Measurements from ENCODE around the gene UBR4. TPM values are rescaled to one million over a fixed set of nuclear protein-coding genes. Genes with fewer than 3 reads are reported as not detected.
"Not testable (repeated sequence)": the region's sequence is repeated elsewhere in the genome, so short reads cannot be mapped to it uniquely, and the experiment has no call there.

UBR4 gene
- total RNA-seq, 1 experiment from 2014 or later: 201 TPM

DNA sequence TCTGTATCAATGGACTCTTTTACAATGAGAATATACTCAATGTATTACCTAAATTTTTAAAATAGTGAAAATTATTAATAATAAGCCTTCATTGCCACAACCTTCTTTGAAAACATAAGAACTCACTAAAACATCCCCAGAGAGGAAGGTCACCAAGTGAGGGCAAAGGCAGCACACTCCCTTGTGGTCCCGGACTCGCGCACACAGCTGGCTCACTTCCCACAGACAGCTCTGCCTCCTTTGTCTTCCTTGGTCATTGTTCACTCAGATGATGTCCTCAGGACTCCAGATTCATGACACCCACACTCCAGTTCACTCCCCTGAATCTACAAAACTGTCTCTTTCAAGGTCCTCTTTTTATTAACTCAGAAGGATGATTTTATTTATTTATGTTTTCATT lies 19.2 kb upstream of the UBR4 start:
- H3K9me2 ChIP-seq (replicated peaks; ENCODE audit: insufficient read depth, low read length): no peaks in the 10 kb centered on the region
- H4K20me1 ChIP-seq (ENCODE audit: insufficient read depth, low read depth, low read length): no peaks in the 10 kb centered on the region
- H3K9ac ChIP-seq (ENCODE audit: low read length): no peak overlapping the region
- H3K79me2 ChIP-seq (ENCODE audit: low read length): peaks cover 10% of the 10 kb centered on the region; the same call in 1 of the 2 replicates
- peaks cover 42% of the 10 kb centered on the region for H3K36me3 ChIP-seq (ENCODE audit: insufficient read depth, low read length)
- DNase-seq: no peak
- no peak overlapping the region for H3K4me3 ChIP-seq (ENCODE audit: low read length)
- H3K27ac ChIP-seq (ENCODE audit: low read length): no peak overlapping the region
- H3K4me1 ChIP-seq (ENCODE audit: low read length): no peaks in the 10 kb centered on the region
- no peak overlapping the region for H2AFZ ChIP-seq (ENCODE audit: low read length)
- no peaks in the 10 kb centered on the region for H3K27me3 ChIP-seq (ENCODE audit: low read length)
- no peaks in the 10 kb centered on the region for H3K9me3 ChIP-seq (ENCODE audit: low read length)
- no peak overlapping the region for H3K4me2 ChIP-seq (ENCODE audit: low read depth, low read length, poor library complexity, severe bottlenecking)

GRCh38 chr1:19222979-19223824 lies 13.1 kb upstream of the UBR4 start:
- Histone ChIP-seq H2AFZ (ENCODE audit: low read length) (no peak overlapping the region), H3K36me3 (ENCODE audit: insufficient read depth, low read length) (peaks cover 50% of the 10 kb centered on the region), H3K4me1 (ENCODE audit: low read length) (no peaks in the 10 kb centered on the region), H3K4me2 (ENCODE audit: low read depth, low read length, poor library complexity, severe bottlenecking) (no peak overlapping the region), H3K9me3 (ENCODE audit: low read length) (no peaks in the 10 kb centered on the region), H4K20me1 (ENCODE audit: insufficient read depth, low read depth, low read length) (no peaks in the 10 kb centered on the region), H3K9ac (ENCODE audit: low read length) (no peak overlapping the region), H3K27me3 (ENCODE audit: low read length) (no peaks in the 10 kb centered on the region), H3K4me3 (ENCODE audit: low read length) (no peak overlapping the region), H3K9me2 (replicated peaks; ENCODE audit: insufficient read depth, low read length) (no peaks in the 10 kb centered on the region), H3K79me2 (ENCODE audit: low read length) (peaks cover 8% of the 10 kb centered on the region; the same call in 1 of the 2 replicates), H3K27ac (ENCODE audit: low read length) (no peak overlapping the region)
- DNase-seq: no peak

- H3K9me3 ChIP-seq (ENCODE audit: low read length): no peaks in the 10 kb centered on the region
- no peaks in the 10 kb centered on the region for H3K9me2 ChIP-seq (replicated peaks; ENCODE audit: insufficient read depth, low read length)
- DNase-seq: no peak
- H3K27ac ChIP-seq (ENCODE audit: low read length): no peak overlapping the region
- H3K36me3 ChIP-seq (ENCODE audit: insufficient read depth, low read length): peaks cover 52% of the 10 kb centered on the region
- no peaks in the 10 kb centered on the region for H3K4me1 ChIP-seq (ENCODE audit: low read length)
- H3K9ac ChIP-seq (ENCODE audit: low read length): no peak overlapping the region
- no peaks in the 10 kb centered on the region for H3K27me3 ChIP-seq (ENCODE audit: low read length)
- H3K4me3 ChIP-seq (ENCODE audit: low read length): no peak overlapping the region
- peaks cover 12% of the 10 kb centered on the region; the same call in 1 of the 2 replicates for H3K79me2 ChIP-seq (ENCODE audit: low read length)
- H3K4me2 ChIP-seq (ENCODE audit: low read depth, low read length, poor library complexity, severe bottlenecking): no peak overlapping the region
- H4K20me1 ChIP-seq (ENCODE audit: insufficient read depth, low read depth, low read length): no peaks in the 10 kb centered on the region
- no peak overlapping the region for H2AFZ ChIP-seq (ENCODE audit: low read length)
These were observed 12.5 kb upstream of the UBR4 start for GRCh38 chr1:19222573-19222972.

DNA sequence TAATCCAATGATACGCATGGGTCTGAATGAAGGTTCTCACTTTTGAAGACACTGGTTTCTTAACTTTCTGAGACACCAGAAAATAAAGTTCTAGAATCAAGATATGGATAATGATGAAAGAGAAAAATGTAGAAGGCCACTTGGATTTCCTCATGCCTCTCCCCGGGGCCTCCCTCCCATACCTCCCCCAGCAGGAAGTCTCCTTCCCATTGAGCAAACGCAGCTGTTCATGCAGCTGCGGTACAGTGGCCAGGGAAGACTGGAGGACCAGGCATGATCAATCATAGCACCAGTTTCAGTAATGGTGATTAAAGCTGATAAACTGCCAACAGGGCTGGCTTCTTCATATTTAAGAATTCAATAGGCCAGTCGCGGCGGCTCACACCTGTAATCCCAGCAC lies 10.9 kb upstream of the UBR4 start:
- Histone ChIP-seq H3K79me2 (ENCODE audit: low read length) (peaks cover 21% of the 10 kb centered on the region), H3K9ac (ENCODE audit: low read length) (no peak overlapping the region), H3K4me1 (ENCODE audit: low read length) (no peaks in the 10 kb centered on the region), H3K4me3 (ENCODE audit: low read length) (no peak overlapping the region), H3K27me3 (ENCODE audit: low read length) (no peaks in the 10 kb centered on the region), H3K9me3 (ENCODE audit: low read length) (no peaks in the 10 kb centered on the region), H3K9me2 (replicated peaks; ENCODE audit: insufficient read depth, low read length) (no peaks in the 10 kb centered on the region), H3K4me2 (ENCODE audit: low read depth, low read length, poor library complexity, severe bottlenecking) (no peak overlapping the region), H2AFZ (ENCODE audit: low read length) (no peak overlapping the region), H3K27ac (ENCODE audit: low read length) (no peak overlapping the region), H3K36me3 (ENCODE audit: insufficient read depth, low read length) (peaks cover 44% of the 10 kb centered on the region), H4K20me1 (ENCODE audit: insufficient read depth, low read depth, low read length) (no peaks in the 10 kb centered on the region)
- DNase-seq: no peak

DNA sequence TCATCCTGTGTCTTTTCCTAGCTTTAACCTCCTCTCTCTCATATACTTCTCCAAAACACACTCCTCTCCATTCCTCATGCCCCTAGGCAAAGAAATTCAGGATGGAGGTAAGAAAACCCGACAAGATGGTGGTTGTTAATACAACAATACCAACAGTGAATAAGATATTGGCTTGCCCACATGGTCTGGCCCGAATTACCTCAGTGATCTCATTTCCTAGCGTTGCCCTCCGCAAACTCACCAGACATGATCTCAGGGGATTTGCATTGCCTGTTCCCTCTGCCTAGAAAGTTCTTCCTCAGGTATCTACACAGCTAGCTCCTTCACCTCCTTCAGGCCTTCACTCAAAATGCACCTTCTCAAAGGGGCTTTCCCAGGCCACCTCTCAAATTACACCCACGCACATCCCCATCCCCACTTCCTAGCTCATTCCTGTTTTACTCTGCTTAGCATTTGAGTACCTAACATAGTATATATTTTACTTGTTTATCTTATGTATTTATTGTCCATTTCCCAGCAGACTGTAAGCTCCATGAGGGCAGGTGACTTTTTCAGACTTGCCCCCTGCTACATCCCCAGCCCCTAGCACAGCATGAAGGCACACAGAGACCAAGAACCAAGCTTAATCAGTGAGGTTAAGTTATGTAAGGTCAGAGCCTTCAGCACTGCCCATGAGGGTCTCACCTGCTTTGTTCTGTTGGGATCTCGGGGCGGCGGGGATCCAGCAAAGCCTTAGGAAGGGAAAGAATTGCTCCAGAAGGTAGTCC lies 10.2 kb upstream of the UBR4 start:
- Histone ChIP-seq H3K4me2 (ENCODE audit: low read depth, low read length, poor library complexity, severe bottlenecking) (no peak overlapping the region), H3K4me3 (ENCODE audit: low read length) (no peak overlapping the region), H4K20me1 (ENCODE audit: insufficient read depth, low read depth, low read length) (no peaks in the 10 kb centered on the region), H3K9ac (ENCODE audit: low read length) (no peak overlapping the region), H3K9me2 (replicated peaks; ENCODE audit: insufficient read depth, low read length) (no peaks in the 10 kb centered on the region), H2AFZ (ENCODE audit: low read length) (no peak overlapping the region), H3K27me3 (ENCODE audit: low read length) (no peaks in the 10 kb centered on the region), H3K79me2 (ENCODE audit: low read length) (peaks cover 27% of the 10 kb centered on the region), H3K36me3 (ENCODE audit: insufficient read depth, low read length) (peaks cover 41% of the 10 kb centered on the region; the same call in 1 of the 2 replicates), H3K4me1 (ENCODE audit: low read length) (no peaks in the 10 kb centered on the region), H3K27ac (ENCODE audit: low read length) (no peak overlapping the region), H3K9me3 (ENCODE audit: low read length) (no peaks in the 10 kb centered on the region)
- DNase-seq: no peak

DNA sequence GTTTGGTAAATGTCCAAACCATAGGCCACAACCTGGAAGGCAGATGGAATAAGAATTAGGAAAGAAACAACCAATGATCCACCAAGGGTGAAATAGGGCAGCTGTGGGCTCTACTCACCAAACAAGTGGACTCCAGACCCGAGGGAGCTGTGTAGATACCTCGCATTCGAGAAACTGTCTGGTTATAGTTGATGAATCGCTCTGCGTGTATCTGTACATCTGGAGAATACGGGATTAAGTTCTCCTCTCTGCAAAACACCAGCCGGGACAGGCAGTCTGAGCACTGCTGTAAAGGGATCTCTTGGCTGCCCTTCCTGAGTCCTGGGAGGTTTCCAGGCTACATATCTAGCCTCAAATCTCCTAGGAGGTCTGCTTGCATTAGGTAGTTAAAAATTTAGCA lies 9.4 kb upstream of the UBR4 start:
- Histone ChIP-seq H3K36me3 (ENCODE audit: insufficient read depth, low read length) (peaks cover 45% of the 10 kb centered on the region; the same call in 1 of the 2 replicates), H3K27me3 (ENCODE audit: low read length) (no peaks in the 10 kb centered on the region), H3K4me1 (ENCODE audit: low read length) (no peaks in the 10 kb centered on the region), H3K4me3 (ENCODE audit: low read length) (no peak overlapping the region), H2AFZ (ENCODE audit: low read length) (no peak overlapping the region), H3K27ac (ENCODE audit: low read length) (no peak overlapping the region), H3K4me2 (ENCODE audit: low read depth, low read length, poor library complexity, severe bottlenecking) (no peak overlapping the region), H3K9me3 (ENCODE audit: low read length) (no peaks in the 10 kb centered on the region), H3K9me2 (replicated peaks; ENCODE audit: insufficient read depth, low read length) (no peaks in the 10 kb centered on the region), H4K20me1 (ENCODE audit: insufficient read depth, low read depth, low read length) (no peaks in the 10 kb centered on the region), H3K9ac (ENCODE audit: low read length) (no peak overlapping the region), H3K79me2 (ENCODE audit: low read length) (peaks cover 33% of the 10 kb centered on the region)
- DNase-seq: no peak

DNA sequence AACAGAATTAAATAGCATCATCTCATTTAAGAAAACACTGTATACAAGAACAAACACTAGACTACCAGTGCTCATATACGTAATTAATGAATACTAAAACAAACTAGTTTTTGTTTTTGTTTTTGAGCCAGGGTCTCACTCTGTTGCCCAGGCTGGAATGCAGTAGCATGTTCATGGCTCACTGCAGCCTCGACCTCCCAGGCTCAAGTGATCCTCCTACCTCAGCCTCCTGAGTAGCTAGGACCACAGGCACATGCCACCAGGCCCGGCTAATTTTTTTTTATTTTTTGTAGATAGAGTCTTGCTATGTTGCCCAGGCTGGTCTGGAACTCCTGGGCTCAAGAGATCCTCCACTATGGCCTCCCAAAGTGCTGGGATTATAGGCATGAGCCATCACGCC lies 6.5 kb upstream of the UBR4 start:
- peaks cover 55% of the 10 kb centered on the region; the same call in 1 of the 2 replicates for H3K36me3 ChIP-seq (ENCODE audit: insufficient read depth, low read length)
- H3K79me2 ChIP-seq (ENCODE audit: low read length): peaks cover 62% of the 10 kb centered on the region
- H3K27me3 ChIP-seq (ENCODE audit: low read length); H3K9me3 ChIP-seq (ENCODE audit: low read length); H3K9ac ChIP-seq (ENCODE audit: low read length); H3K9me2 ChIP-seq (replicated peaks; ENCODE audit: insufficient read depth, low read length); H3K27ac ChIP-seq (ENCODE audit: low read length); H3K4me2 ChIP-seq (ENCODE audit: low read depth, low read length, poor library complexity, severe bottlenecking); H4K20me1 ChIP-seq (ENCODE audit: insufficient read depth, low read depth, low read length); DNase-seq; H3K4me3 ChIP-seq (ENCODE audit: low read length); H2AFZ ChIP-seq (ENCODE audit: low read length): not testable (repeated sequence)
- peaks cover 22% of the 10 kb centered on the region for H3K4me1 ChIP-seq (ENCODE audit: low read length)

GRCh38 chr1:19213580-19213979 lies 3.5 kb upstream of the UBR4 start:
- Histone ChIP-seq H3K9me2 (replicated peaks; ENCODE audit: insufficient read depth, low read length) (no peaks in the 10 kb centered on the region), H3K27ac (ENCODE audit: low read length) (no peak overlapping the region), H2AFZ (ENCODE audit: low read length) (no peak overlapping the region), H3K9me3 (ENCODE audit: low read length) (no peaks in the 10 kb centered on the region), H3K27me3 (ENCODE audit: low read length) (no peaks in the 10 kb centered on the region), H3K4me3 (ENCODE audit: low read length) (no peak overlapping the region), H3K79me2 (ENCODE audit: low read length) (peaks cover 88% of the 10 kb centered on the region), H3K4me2 (ENCODE audit: low read depth, low read length, poor library complexity, severe bottlenecking) (peak overlapping the region; percentile 86), H3K9ac (ENCODE audit: low read length) (no peak overlapping the region), H3K4me1 (ENCODE audit: low read length) (peaks cover 33% of the 10 kb centered on the region), H3K36me3 (ENCODE audit: insufficient read depth, low read length) (peaks cover 33% of the 10 kb centered on the region; the same call in 1 of the 2 replicates), H4K20me1 (ENCODE audit: insufficient read depth, low read depth, low read length) (peaks cover 5% of the 10 kb centered on the region; the same call in 1 of the 2 replicates)
- no peak for DNase-seq
